Forelimb muscle (tissue), 1 donor: Measurements from ENCODE around the gene SPATA46. TPM values are rescaled to one million over a fixed set of nuclear protein-coding genes. Genes with fewer than 3 reads are reported as not detected.

ENCODE experiments used
- DNase-seq: peaks from one replicate; pipeline ENCODE4 v3.0.0-alpha.2; 2013; ENCODE audit warnings: low read depth
- polyA plus RNA-seq: library from polyadenylated mRNA; unstranded; fragments of 120-200 nt; gene quantifications from one replicate; pipeline ENCODE4 v1.2.1, GENCODE V29; 2013; ENCODE audit not compliant: insufficient read length

SPATA46 gene
- polyA plus RNA-seq, 1 donor, result 0.13 TPM

GRCh38 chr1:162374406-162374805, 2.2 kb downstream of the SPATA46 start:
- DNase-seq, result no peak

GRCh38 chr1:162373541-162374260, 3.0 kb downstream of the SPATA46 start:
- DNase-seq, result no peak

- no peak for DNase-seq
Measured at GRCh38 chr1:162373072-162373427, 3.6 kb downstream of the SPATA46 start.

- no peak for DNase-seq
Measured at GRCh38 chr1:162372159-162373071, 4.2 kb downstream of the SPATA46 start.

GRCh38 chr1:162371611-162372010, 5.0 kb downstream of the SPATA46 start:
- no peak for DNase-seq

GRCh38 chr1:162370721-162371120, 5.9 kb downstream of the SPATA46 start:
- no peak for DNase-seq

- DNase-seq, result no peak
Measured at GRCh38 chr1:162370161-162370560, 6.5 kb downstream of the SPATA46 start.

GRCh38 chr1:162369571-162369970, 7.1 kb downstream of the SPATA46 start:
- no peak for DNase-seq

- no peak for DNase-seq
Measured at GRCh38 chr1:162368451-162368850, 8.2 kb downstream of the SPATA46 start.

GRCh38 chr1:162367772-162368171, 8.9 kb downstream of the SPATA46 start:
- DNase-seq, result no peak

- no peak for DNase-seq
Measured at GRCh38 chr1:162367073-162367472, 9.6 kb downstream of the SPATA46 start.

GRCh38 chr1:162366671-162367070, 10.0 kb downstream of the SPATA46 start:
- no peak for DNase-seq

GRCh38 chr1:162366149-162366548, 10.5 kb downstream of the SPATA46 start:
- no peak for DNase-seq

GRCh38 chr1:162365284-162366020, 11.2 kb downstream of the SPATA46 start:
- no peak for DNase-seq

- no peak for DNase-seq
Measured at GRCh38 chr1:162364498-162364897, 12.2 kb downstream of the SPATA46 start.

GRCh38 chr1:162363823-162364222, 12.8 kb downstream of the SPATA46 start:
- DNase-seq, result no peak

GRCh38 chr1:162361349-162361748, 15.3 kb downstream of the SPATA46 start:
- DNase-seq, result no peak

- no peak for DNase-seq
Measured at GRCh38 chr1:162360874-162361260, 15.8 kb downstream of the SPATA46 start.

- DNase-seq, result no peak
Measured at GRCh38 chr1:162360237-162360873, 16.3 kb downstream of the SPATA46 start.

- no peak for DNase-seq
Measured at GRCh38 chr1:162359523-162360236, 17.0 kb downstream of the SPATA46 start.

GRCh38 chr1:162358928-162359327, 17.7 kb downstream of the SPATA46 start:
- no peak for DNase-seq
